ENCODE measurements around the gene OPHN1. TPM values are rescaled to one million over a fixed set of nuclear protein-coding genes. Genes with fewer than 3 reads are reported as not detected.

OPHN1 gene
- total RNA-seq, 4 donors from 2014 or later: 6.9 to 14.0 (median 10.2) TPM

GRCh38 chrX:68193786-68194185, 239.5 kb downstream of the OPHN1 start:
- Histone ChIP-seq H3K4me1 (no peaks in the 10 kb centered on the region), H3K36me3 (peaks cover 0 to 37% of the 10 kb centered on the region in 2 donors), H3K27me3 (no peaks in the 10 kb centered on the region), H3K27ac (no peak overlapping the region), H3K9me3 (no peaks in the 10 kb centered on the region), H3K4me3 (no peak overlapping the region)
- ATAC-seq: no peak
- 75% methylated on average over 2 of the region's 2 CpGs; no CpG with 5 or more reads in 1 of the 2 donors for WGBS, 2 donors (ENCODE audit: low coverage in 1 of 2)
- TF ChIP-seq POLR2A (IDR thresholded peaks at IDR 0.05): no peak
- no peak for TF ChIP-seq POLR2AphosphoS5 (IDR thresholded peaks at IDR 0.05)
- no peak for TF ChIP-seq CTCF (IDR thresholded peaks at IDR 0.05)
- TF ChIP-seq EP300 (IDR thresholded peaks at IDR 0.05): no peak

GRCh38 chrX:68193234-68193633, 240.1 kb downstream of the OPHN1 start:
- H3K4me3 ChIP-seq: no peak overlapping the region
- no peak for TF ChIP-seq CTCF (IDR thresholded peaks at IDR 0.05)
- no peak for TF ChIP-seq POLR2AphosphoS5 (IDR thresholded peaks at IDR 0.05)
- H3K27ac ChIP-seq: no peak overlapping the region
- no peaks in the 10 kb centered on the region for H3K9me3 ChIP-seq
- no peak for ATAC-seq
- no peaks in the 10 kb centered on the region for H3K27me3 ChIP-seq
- 67% methylated on average over 1 to 3 of the region's 3 CpGs for WGBS, 2 donors (ENCODE audit: low coverage in 1 of 2)
- no peaks in the 10 kb centered on the region for H3K4me1 ChIP-seq
- H3K36me3 ChIP-seq: peaks cover 0 to 37% of the 10 kb centered on the region in 2 donors

GRCh38 chrX:68190799-68191198, 242.5 kb downstream of the OPHN1 start:
- Histone ChIP-seq H3K4me3 (no peak overlapping the region), H3K27me3 (no peaks in the 10 kb centered on the region), H3K36me3 (peaks cover 0 to 29% of the 10 kb centered on the region in 2 donors), H3K9me3 (no peaks in the 10 kb centered on the region), H3K4me1 (no peaks in the 10 kb centered on the region), H3K27ac (no peak overlapping the region)
- ATAC-seq: no peak
- WGBS, 2 donors (ENCODE audit: low coverage in 1 of 2): 74 to 86% methylated on average over 1 to 2 of the region's 2 CpGs
- no peak for TF ChIP-seq CTCF (IDR thresholded peaks at IDR 0.05)
- TF ChIP-seq POLR2AphosphoS5 (IDR thresholded peaks at IDR 0.05): no peak
- TF ChIP-seq POLR2A (IDR thresholded peaks at IDR 0.05): no peak
- no peak for TF ChIP-seq EP300 (IDR thresholded peaks at IDR 0.05)

- H3K36me3 ChIP-seq: peaks cover 0 to 18% of the 10 kb centered on the region in 2 donors
- 39 to 76% methylated on average over 2 of the region's 2 CpGs for WGBS, 2 donors (ENCODE audit: low coverage in 1 of 2)
- no peak for ATAC-seq
- no peaks in the 10 kb centered on the region for H3K9me3 ChIP-seq
- H3K4me3 ChIP-seq: no peak overlapping the region
- no peak overlapping the region for H3K27ac ChIP-seq
- no peaks in the 10 kb centered on the region for H3K4me1 ChIP-seq
- TF ChIP-seq POLR2AphosphoS5 (IDR thresholded peaks at IDR 0.05): no peak
- TF ChIP-seq CTCF (IDR thresholded peaks at IDR 0.05): no peak
- no peak for TF ChIP-seq EP300 (IDR thresholded peaks at IDR 0.05)
- TF ChIP-seq POLR2A (IDR thresholded peaks at IDR 0.05): no peak
- no peaks in the 10 kb centered on the region for H3K27me3 ChIP-seq
Measured at GRCh38 chrX:68186552-68187262, 246.6 kb downstream of the OPHN1 start.

- Histone ChIP-seq H3K9me3 (no peaks in the 10 kb centered on the region), H3K27me3 (no peaks in the 10 kb centered on the region), H3K27ac (no peak overlapping the region), H3K4me3 (no peak overlapping the region), H3K36me3 (peaks cover 0 to 4% of the 10 kb centered on the region in 2 donors), H3K4me1 (no peaks in the 10 kb centered on the region)
- 88% methylated on average over 1 of the region's 1 CpG; no CpG with 5 or more reads in 1 of the 2 donors for WGBS, 2 donors (ENCODE audit: low coverage in 1 of 2)
- no peak for ATAC-seq
- TF ChIP-seq EP300 (IDR thresholded peaks at IDR 0.05) (no peak), CTCF (IDR thresholded peaks at IDR 0.05) (no peak), POLR2AphosphoS5 (IDR thresholded peaks at IDR 0.05) (no peak), POLR2A (IDR thresholded peaks at IDR 0.05) (no peak)
Measured at GRCh38 chrX:68185161-68185560, 248.1 kb downstream of the OPHN1 start.

All from gastroesophageal sphincter (tissue), 4 donors.